Adrenal gland (tissue), 12 donors: ENCODE measurements around the gene TMEM139. TPM values are rescaled to one million over a fixed set of nuclear protein-coding genes. Genes with fewer than 3 reads are reported as not detected.

Experiments
- DNase-seq, 7 donors: peaks; one replicate each; pipeline ENCODE4 v3.0.0-alpha.2; 2019 to 2020
- H3K27ac ChIP-seq, 5 donors: fragments of 200-600 bp; sonication (generic) in 4 of 5; 1 replicate in 3 of 5; 2 replicates in 2 of 5; pipeline versions ENCODE4 v1.5.1 to v1.8.0; 2016 to 2020; ENCODE audit warnings: mild to moderate bottlenecking in 1 of 5
- H3K27me3 ChIP-seq: fragments of 200-600 bp; 2 replicates; pipeline ENCODE4 v1.8.0; 2021
- H3K36me3 ChIP-seq, 2 donors: fragments of 200-600 bp; replicated peaks in 1 of 2; 1 replicate in 1 of 2; 2 replicates in 1 of 2; pipeline versions ENCODE4 v1.5.1 to v1.8.0; 2018 to 2022
- H3K4me1 ChIP-seq, 2 donors: fragments of 200-600 bp; replicated peaks in 1 of 2; 1 replicate in 1 of 2; 2 replicates in 1 of 2; pipeline versions ENCODE4 v1.5.1 to v1.8.0; 2018 to 2021
- H3K4me3 ChIP-seq, 4 donors: fragments of 200-600 bp; sonication (generic) in 3 of 4; one replicate each; pipeline ENCODE4 v1.5.1; 2016 to 2018
- H3K9me3 ChIP-seq, 3 donors: fragments of 200-600 bp; sonication (generic) in 1 of 3; replicated peaks in 1 of 3; 1 replicate in 2 of 3; 2 replicates in 1 of 3; pipeline versions ENCODE4 v1.5.1 to v1.8.0; 2016 to 2021
- CTCF ChIP-seq, 6 experiments: fragments of 450-650 bp in 4 of 6; fragments of 200-600 bp in 2 of 6; sonication (generic) in 1 of 6; IDR thresholded peaks; 1 replicate in 5 of 6; 2 replicates in 1 of 6; pipeline versions ENCODE4 v1.5.1 to v1.8.0; 2016 to 2021; ENCODE audit warnings: antibody characterized with exemption in 6 of 6, mild to moderate bottlenecking in 2 of 6, moderate library complexity in 1 of 6
- POLR2A ChIP-seq, 2 donors: fragments of 450-650 bp; IDR thresholded peaks; one replicate each; pipeline ENCODE4 v1.6.1; 2017; ENCODE audit warnings: antibody characterized with exemption in 2 of 2, mild to moderate bottlenecking in 2 of 2, moderate library complexity in 1 of 2
- WGBS, 4 donors: extraction: QIAGEN DNeasy Blood & Tissue Kit in 2 of 4; methylation state at CpG; one replicate each; pipeline versions ENCODE4 v1.1.5 to v1.1.7; 2013 to 2017; 5-methylcytosine and 5-hydroxymethylcytosine counted together
- intact Hi-C, 2 donors: fragments of 100-400 bp; cut with DNase I; formaldehyde crosslinking; loops; one replicate each; pipeline versions ENCODE4 v1.14.1 to v1.15.0; 2022 to 2023
- polyA plus RNA-seq, 3 donors: library from polyadenylated mRNA; stranded (reverse); fragments of 200-250 nt in 2 of 3; fragments of 350-450 nt in 1 of 3; fragmentation: Illumina TruSeq in 1 of 3; extraction: RNeasy Lipid Tissue Mini Kit (QIAGEN cat#74804) in 1 of 3; gene quantifications; one replicate each; pipeline ENCODE4 v1.2.3, GENCODE V29; 2013 to 2014
- total RNA-seq, 9 donors: library from RNA; depleted of rRNA in 4 of 9; stranded (reverse); fragments of >200 nt in 4 of 9; fragments of 120-200 nt in 1 of 9; fragmentation: NEBNext Ultra II Directional in 1 of 9; extraction: Animal tissue kit (Norgen Biotek cat#: 25700) in 1 of 9; gene quantifications; one replicate each; pipeline versions ENCODE4 v1.1.0 to v1.2.4, GENCODE V29; 2013 to 2023
- donor health status: healthy with polysubstance abuse.
- donor health status: Bipolar disorder and iron deficiency.
- donor health status: DM: yes; HTN: yes; CAD: no.
- donor health status: DM: no; HTN: no; CAD: no.
- donor health status: DM: no; HTN: no; CAD: no.
- donor health status: DM: yes; HTN: yes; CAD: no.

Gene TMEM139
- total and polyA plus RNA-seq, 12 donors, result 0.54 to 7.5 (median 2.9) TPM

GRCh38 chr7:143247372-143247771, 37.4 kb upstream of the TMEM139 start:
- H3K4me1 ChIP-seq, result no peaks in the 10 kb centered on the region
- H3K27me3 ChIP-seq, result no peaks in the 10 kb centered on the region
- 21 to 59% (median 55%) methylated on average over 1 of the region's 1 CpG for WGBS, 4 donors

DNA sequence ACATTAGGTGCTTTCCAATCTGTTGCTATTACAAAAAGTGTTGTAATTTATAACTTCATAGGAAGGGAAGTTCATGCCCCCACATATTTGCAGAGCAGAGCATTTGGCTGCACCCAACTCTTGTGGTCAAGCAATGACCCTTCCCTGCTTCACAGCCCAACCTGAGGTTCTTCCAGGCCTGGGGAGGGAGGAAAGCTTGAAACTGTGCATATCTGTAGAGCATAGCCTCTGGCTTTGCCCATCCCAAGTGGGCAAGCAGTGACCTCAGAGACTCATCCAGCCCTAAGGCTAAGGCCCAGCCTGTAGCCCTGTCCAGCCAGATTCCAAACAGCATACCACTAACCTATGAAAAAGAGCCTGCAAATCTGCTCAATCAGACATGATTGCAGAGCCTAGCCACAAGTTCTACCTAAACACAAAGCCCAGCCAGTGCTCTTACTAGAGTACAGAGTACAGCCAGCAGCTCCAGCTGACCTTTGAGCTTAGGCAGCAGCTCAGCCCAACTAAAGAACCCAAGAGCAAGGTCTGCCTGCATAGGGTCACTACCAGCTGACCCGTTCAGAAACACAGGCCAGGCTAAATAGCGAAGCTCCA, 35.9 kb upstream of the TMEM139 start:
- intact Hi-C loops, result loop anchor here in 1 of 2 donors (10.0 kb wide), 1 partner anchor 166 kb away; no protein-coding TSS in a partner anchor
- Histone ChIP-seq H3K27me3 (no peaks in the 10 kb centered on the region), H3K4me3 (no peak overlapping the region), H3K9me3 (no peaks in the 10 kb centered on the region), H3K4me1 (no peaks in the 10 kb centered on the region), H3K27ac (no peak overlapping the region), H3K36me3 (no peaks in the 10 kb centered on the region)
- WGBS, 4 donors, result 75 to 76% (median 75%) methylated on average over 2 of the region's 2 CpGs
- TF ChIP-seq POLR2A (IDR thresholded peaks at IDR 0.05), result no peak
- no peak for TF ChIP-seq CTCF (IDR thresholded peaks at IDR 0.05)
- no peak for DNase-seq

More at GRCh38 chr7:143247372-143247771, 37.4 kb upstream of the TMEM139 start:
- no peak for DNase-seq
- Histone ChIP-seq H3K4me3 (no peak overlapping the region), H3K36me3 (no peaks in the 10 kb centered on the region), H3K27ac (no peak overlapping the region), H3K9me3 (no peaks in the 10 kb centered on the region)
- intact Hi-C loops, result loop anchor here in 1 of 2 donors (2.0 to 10.0 kb wide), 2 partner anchors 41 to 167 kb away; partner anchors contain the start of gene CASP2
- TF ChIP-seq CTCF (IDR thresholded peaks at IDR 0.05), result no peak
- TF ChIP-seq POLR2A (IDR thresholded peaks at IDR 0.05), result no peak

GRCh38 chr7:143250199-143250598, 34.6 kb upstream of the TMEM139 start:
- no peak for DNase-seq
- Histone ChIP-seq H3K27ac (no peak overlapping the region), H3K27me3 (no peaks in the 10 kb centered on the region), H3K4me1 (no peaks in the 10 kb centered on the region), H3K4me3 (no peak overlapping the region), H3K36me3 (no peaks in the 10 kb centered on the region), H3K9me3 (no peaks in the 10 kb centered on the region)
- TF ChIP-seq CTCF (IDR thresholded peaks at IDR 0.05) (no peak), POLR2A (IDR thresholded peaks at IDR 0.05) (no peak)
- intact Hi-C loops, result no loop called here

DNA sequence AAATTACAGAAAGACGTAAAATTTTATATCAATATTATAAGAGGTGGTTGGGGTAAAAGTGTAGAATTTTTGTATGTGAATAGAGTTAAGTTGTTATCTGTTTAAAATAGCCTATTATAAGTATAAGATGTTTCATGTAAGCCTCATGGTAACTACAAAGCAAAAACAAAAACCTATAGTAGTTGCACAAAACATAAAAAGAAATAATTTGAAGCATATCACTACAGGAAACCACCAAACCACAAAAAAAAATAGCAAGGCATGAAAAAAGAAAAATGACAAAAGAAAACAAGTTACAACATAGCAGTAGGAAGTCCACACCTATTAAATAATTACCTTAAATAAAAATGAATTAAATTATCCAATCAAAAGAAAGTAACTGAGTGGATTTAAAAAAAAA, 33.9 kb upstream of the TMEM139 start:
- no peaks in the 10 kb centered on the region for H3K9me3 ChIP-seq
- no peaks in the 10 kb centered on the region for H3K4me1 ChIP-seq
- no peaks in the 10 kb centered on the region for H3K36me3 ChIP-seq
- no peak for TF ChIP-seq POLR2A (IDR thresholded peaks at IDR 0.05)
- TF ChIP-seq CTCF (IDR thresholded peaks at IDR 0.05), result no peak
- H3K4me3 ChIP-seq, result no peak overlapping the region
- no peak overlapping the region for H3K27ac ChIP-seq
- intact Hi-C loops, result no loop called here
- no peaks in the 10 kb centered on the region for H3K27me3 ChIP-seq
- 90 to 93% (median 91%) methylated on average over 1 of the region's 1 CpG for WGBS, 4 donors
- DNase-seq, result no peak
